Measurements from ENCODE around the gene TMEM108.

TMEM108 gene

GRCh38 chr3:133396906-133397305 lies 358.7 kb downstream of the TMEM108 start:
- TF ChIP-seq, protein P1, sequence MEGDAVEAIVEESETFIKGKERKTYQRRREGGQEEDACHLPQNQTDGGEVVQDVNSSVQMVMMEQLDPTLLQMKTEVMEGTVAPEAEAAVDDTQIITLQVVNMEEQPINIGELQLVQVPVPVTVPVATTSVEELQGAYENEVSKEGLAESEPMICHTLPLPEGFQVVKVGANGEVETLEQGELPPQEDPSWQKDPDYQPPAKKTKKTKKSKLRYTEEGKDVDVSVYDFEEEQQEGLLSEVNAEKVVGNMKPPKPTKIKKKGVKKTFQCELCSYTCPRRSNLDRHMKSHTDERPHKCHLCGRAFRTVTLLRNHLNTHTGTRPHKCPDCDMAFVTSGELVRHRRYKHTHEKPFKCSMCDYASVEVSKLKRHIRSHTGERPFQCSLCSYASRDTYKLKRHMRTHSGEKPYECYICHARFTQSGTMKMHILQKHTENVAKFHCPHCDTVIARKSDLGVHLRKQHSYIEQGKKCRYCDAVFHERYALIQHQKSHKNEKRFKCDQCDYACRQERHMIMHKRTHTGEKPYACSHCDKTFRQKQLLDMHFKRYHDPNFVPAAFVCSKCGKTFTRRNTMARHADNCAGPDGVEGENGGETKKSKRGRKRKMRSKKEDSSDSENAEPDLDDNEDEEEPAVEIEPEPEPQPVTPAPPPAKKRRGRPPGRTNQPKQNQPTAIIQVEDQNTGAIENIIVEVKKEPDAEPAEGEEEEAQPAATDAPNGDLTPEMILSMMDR (IDR thresholded peaks at IDR 0.05; ENCODE audit: low read depth, low read length, poor library complexity, severe bottlenecking), result no peak
- no peak for TF ChIP-seq EZH2phosphoT487 (IDR thresholded peaks at IDR 0.05; ENCODE audit: borderline replicate concordance, low read length)
- Histone ChIP-seq H3F3A (ENCODE audit: control insufficient read depth, insufficient read depth) (no peaks in the 10 kb centered on the region), H3K4me3 (ENCODE audit: low read length) (no peak overlapping the region), H4K20me1 (ENCODE audit: control insufficient read depth, insufficient read depth, low read depth, low read length) (no peaks in the 10 kb centered on the region), H3K9me3 (ENCODE audit: control insufficient read depth, insufficient read depth, low read length) (no peaks in the 10 kb centered on the region), H3K36me3 (ENCODE audit: control insufficient read depth, low read length) (no peaks in the 10 kb centered on the region), H3K4me2 (ENCODE audit: low read length) (no peak overlapping the region), H3K27me3 (ENCODE audit: control insufficient read depth, low read length) (no peaks in the 10 kb centered on the region), H3K27ac (ENCODE audit: low read depth, low read length) (no peak overlapping the region), H3K9me2 (replicated peaks; ENCODE audit: control insufficient read depth, low read length) (no peaks in the 10 kb centered on the region), H3K4me1 (ENCODE audit: control insufficient read depth, low read length) (peaks cover 8% of the 10 kb centered on the region), H3K79me2 (ENCODE audit: control insufficient read depth, low read length) (no peaks in the 10 kb centered on the region)

GRCh38 chr3:133400006-133400515 lies 361.9 kb downstream of the TMEM108 start, which contains the start of gene BFSP2:
Gene BFSP2 (plus strand): TSS chr3:133400056. CDS start chr3:133400084, 28 bp downstream.
- TF ChIP-seq, protein P1 (IDR thresholded peaks at IDR 0.05; ENCODE audit: low read depth, low read length, poor library complexity, severe bottlenecking), result no peak
- TF ChIP-seq EZH2phosphoT487 (IDR thresholded peaks at IDR 0.05; ENCODE audit: borderline replicate concordance, low read length), result no peak
- H3K79me2 ChIP-seq (ENCODE audit: control insufficient read depth, low read length), result no peaks in the 10 kb centered on the region
- H3K27ac ChIP-seq (ENCODE audit: low read depth, low read length), result no peak within 1 kb of the TSS
- H3K36me3 ChIP-seq (ENCODE audit: control insufficient read depth, low read length), result no peaks in the 10 kb centered on the region
- H3K27me3 ChIP-seq (ENCODE audit: control insufficient read depth, low read length), result no peaks in the 10 kb centered on the region
- no peak within 1 kb of the TSS for H3K4me3 ChIP-seq (ENCODE audit: low read length)
- no peaks in the 10 kb centered on the region for H3F3A ChIP-seq (ENCODE audit: control insufficient read depth, insufficient read depth)
- no peaks in the 10 kb centered on the region for H3K9me3 ChIP-seq (ENCODE audit: control insufficient read depth, insufficient read depth, low read length)
- no peaks in the 10 kb centered on the region for H3K9me2 ChIP-seq (replicated peaks; ENCODE audit: control insufficient read depth, low read length)
- no peaks in the 10 kb centered on the region for H4K20me1 ChIP-seq (ENCODE audit: control insufficient read depth, insufficient read depth, low read depth, low read length)
- H3K4me1 ChIP-seq (ENCODE audit: control insufficient read depth, low read length), result peaks cover 6% of the 10 kb centered on the region
- no peak within 1 kb of the TSS for H3K4me2 ChIP-seq (ENCODE audit: low read length)

- Histone ChIP-seq H3F3A (ENCODE audit: control insufficient read depth, insufficient read depth) (no peaks in the 10 kb centered on the region), H3K79me2 (ENCODE audit: control insufficient read depth, low read length) (no peaks in the 10 kb centered on the region), H4K20me1 (ENCODE audit: control insufficient read depth, insufficient read depth, low read depth, low read length) (no peaks in the 10 kb centered on the region), H3K9me3 (ENCODE audit: control insufficient read depth, insufficient read depth, low read length) (no peaks in the 10 kb centered on the region), H3K4me1 (ENCODE audit: control insufficient read depth, low read length) (no peaks in the 10 kb centered on the region), H3K27me3 (ENCODE audit: control insufficient read depth, low read length) (no peaks in the 10 kb centered on the region), H3K4me2 (ENCODE audit: low read length) (no peak overlapping the region), H3K4me3 (ENCODE audit: low read length) (no peak overlapping the region), H3K36me3 (ENCODE audit: control insufficient read depth, low read length) (no peaks in the 10 kb centered on the region), H3K27ac (ENCODE audit: low read depth, low read length) (no peak overlapping the region), H3K9me2 (replicated peaks; ENCODE audit: control insufficient read depth, low read length) (no peaks in the 10 kb centered on the region)
- no peak for TF ChIP-seq EZH2phosphoT487 (IDR thresholded peaks at IDR 0.05; ENCODE audit: borderline replicate concordance, low read length)
- TF ChIP-seq, protein P1 (IDR thresholded peaks at IDR 0.05; ENCODE audit: low read depth, low read length, poor library complexity, severe bottlenecking), result no peak
Observed at GRCh38 chr3:133401374-133402135, 363.4 kb downstream of the TMEM108 start.
